H9 (cell line): ENCODE measurements around the gene RPS21. TPM values are rescaled to one million over a fixed set of nuclear protein-coding genes. Genes with fewer than 3 reads are reported as not detected.

Source experiments
- DNase-seq: peaks from one replicate; pipeline ENCODE4 v3.0.0-alpha.2; 2017
- H2AFZ ChIP-seq: one replicate; pipeline ENCODE4 v1.6.1; 2013; ENCODE audit warnings: mild to moderate bottlenecking, low read length, control low read depth, moderate library complexity
- H2AK5ac ChIP-seq: 2 replicates; pipeline ENCODE4 v1.6.1; 2013; ENCODE audit warnings: low read length, control low read depth, mixed read lengths; ENCODE audit not compliant: insufficient read length
- H2BK120ac ChIP-seq: one replicate; pipeline ENCODE4 v1.6.1; 2013; ENCODE audit warnings: low read depth, mild to moderate bottlenecking, low read length, control low read depth, inconsistent platforms; ENCODE audit not compliant: poor library complexity, severe bottlenecking
- H2BK12ac ChIP-seq: 2 replicates; pipeline ENCODE4 v1.6.1; 2013; ENCODE audit warnings: low read length, control low read depth, mixed read lengths, low read depth; ENCODE audit not compliant: insufficient read length
- H2BK15ac ChIP-seq: 2 replicates; pipeline ENCODE4 v1.6.1; 2013; ENCODE audit warnings: low read depth, low read length, control low read depth
- H2BK20ac ChIP-seq: one replicate; pipeline ENCODE4 v1.6.1; 2013; ENCODE audit warnings: low read depth, mild to moderate bottlenecking, low read length, control low read depth, inconsistent platforms; ENCODE audit not compliant: poor library complexity, severe bottlenecking
- H2BK5ac ChIP-seq: 2 replicates; pipeline ENCODE4 v1.6.1; 2013; ENCODE audit warnings: low read length, control low read depth, mixed read lengths; ENCODE audit not compliant: insufficient read length
- H3K14ac ChIP-seq: 2 replicates; pipeline ENCODE4 v1.6.1; 2013; ENCODE audit warnings: low read length, control low read depth; ENCODE audit not compliant: insufficient read depth
- H3K18ac ChIP-seq: 2 replicates; pipeline ENCODE4 v1.6.1; 2013; ENCODE audit warnings: low read depth, mild to moderate bottlenecking, mixed read lengths, low read length, control low read depth; ENCODE audit not compliant: insufficient read length
- H3K23ac ChIP-seq: 2 replicates; pipeline ENCODE4 v1.6.1; 2013; ENCODE audit warnings: low read length, control low read depth, mixed read lengths, low read depth; ENCODE audit not compliant: insufficient read length
- H3K23me2 ChIP-seq: 2 replicates; pipeline ENCODE4 v1.6.1; 2013; ENCODE audit warnings: low read depth, mild to moderate bottlenecking, mixed read lengths, low read length, control low read depth; ENCODE audit not compliant: insufficient read length, poor library complexity, severe bottlenecking
- H3K27ac ChIP-seq: 2 replicates; pipeline ENCODE4 v1.5.1; 2013; ENCODE audit warnings: low read length, control low read depth, mixed read lengths, low read depth; ENCODE audit not compliant: insufficient read length
- H3K27me3 ChIP-seq: 2 replicates; pipeline ENCODE4 v1.6.1; 2013; ENCODE audit warnings: low read length, control low read depth, inconsistent platforms; ENCODE audit not compliant: insufficient read depth
- H3K4ac ChIP-seq: 2 replicates; pipeline ENCODE4 v1.6.1; 2013; ENCODE audit warnings: low read depth, mild to moderate bottlenecking, control low read depth, inconsistent platforms, low read length, moderate library complexity
- H3K4me1 ChIP-seq: 2 replicates; pipeline ENCODE4 v1.6.1; 2013; ENCODE audit warnings: low read length, control low read depth, inconsistent platforms; ENCODE audit not compliant: insufficient read depth
- H3K4me2 ChIP-seq: 2 replicates; pipeline ENCODE4 v1.6.1; 2013; ENCODE audit warnings: low read length, control low read depth, mixed read lengths; ENCODE audit not compliant: insufficient read length, insufficient read depth
- H3K56ac ChIP-seq: 2 replicates; pipeline ENCODE4 v1.6.1; 2013; ENCODE audit warnings: low read depth, mild to moderate bottlenecking, mixed read lengths, low read length, control low read depth; ENCODE audit not compliant: insufficient read length
- H3K79me1 ChIP-seq: 2 replicates; pipeline ENCODE4 v1.6.1; 2013; ENCODE audit warnings: low read depth, mild to moderate bottlenecking, moderate library complexity, low read length, control low read depth, inconsistent platforms; ENCODE audit not compliant: insufficient read depth, poor library complexity, severe bottlenecking
- H3K79me2 ChIP-seq: 2 replicates; pipeline ENCODE4 v1.6.1; 2013; ENCODE audit warnings: low read length, control low read depth, inconsistent platforms; ENCODE audit not compliant: insufficient read depth
- H3K9ac ChIP-seq: 2 replicates; pipeline ENCODE4 v1.6.1; 2013; ENCODE audit warnings: low read length, control low read depth, mixed read lengths; ENCODE audit not compliant: insufficient read length; ENCODE audit errors: extremely low read depth
- H3K9me3 ChIP-seq: one replicate; pipeline ENCODE4 v1.6.1; 2013; ENCODE audit warnings: low read depth, low read length, inconsistent platforms; ENCODE audit not compliant: control insufficient read depth
- H3T11ph ChIP-seq: one replicate; pipeline ENCODE4 v1.6.1; 2013; ENCODE audit warnings: mild to moderate bottlenecking, low read length, control low read depth, inconsistent platforms
- H4K20me1 ChIP-seq: one replicate; pipeline ENCODE4 v1.6.1; 2013; ENCODE audit not compliant: control insufficient read depth, insufficient read length, insufficient read depth
- H4K5ac ChIP-seq: 2 replicates; pipeline ENCODE4 v1.6.1; 2013; ENCODE audit warnings: low read depth, mild to moderate bottlenecking, mixed read lengths, low read length, control low read depth; ENCODE audit not compliant: insufficient read length
- H4K8ac ChIP-seq: replicated peaks from 2 replicates; pipeline ENCODE4 v1.6.1; 2013; ENCODE audit warnings: low read length, control low read depth, mixed read lengths, low read depth; ENCODE audit not compliant: insufficient read length
- H4K91ac ChIP-seq: 2 replicates; pipeline ENCODE4 v1.6.1; 2013; ENCODE audit warnings: low read depth, mild to moderate bottlenecking, moderate library complexity, mixed read lengths, low read length, control low read depth; ENCODE audit not compliant: insufficient read length
- H3K27ac Mint-ChIP-seq, 3 experiments: 2 replicates in 2 of 3; 3 replicates in 1 of 3; pipeline ENCODE4 v1.8.0; 2020 to 2021; ENCODE audit warnings: mixed read lengths in 3 of 3, mild to moderate bottlenecking in 1 of 3, moderate library complexity in 1 of 3
- H3K27me3 Mint-ChIP-seq: 2 replicates; pipeline ENCODE4 v1.8.0; 2021; ENCODE audit warnings: low read depth, mild to moderate bottlenecking, moderate library complexity, mixed read lengths
- H3K36me3 Mint-ChIP-seq, 3 experiments: 2 replicates in 2 of 3; 3 replicates in 1 of 3; pipeline ENCODE4 v1.8.0; 2020 to 2021; ENCODE audit warnings: low read depth in 3 of 3, mixed read lengths in 3 of 3; ENCODE audit not compliant: insufficient read depth in 1 of 3
- H3K4me1 Mint-ChIP-seq, 2 experiments: 2 replicates each; pipeline ENCODE4 v1.8.0; 2020; ENCODE audit warnings: mixed read lengths in 2 of 2
- H3K4me3 Mint-ChIP-seq, 2 experiments: 2 replicates in 1 of 2; 3 replicates in 1 of 2; pipeline ENCODE4 v1.8.0; 2020 to 2021; ENCODE audit warnings: mild to moderate bottlenecking in 2 of 2, mixed read lengths in 2 of 2, moderate library complexity in 1 of 2
- H3K9me3 Mint-ChIP-seq, 2 experiments: 2 replicates in 1 of 2; 3 replicates in 1 of 2; pipeline ENCODE4 v1.8.0; 2020; ENCODE audit warnings: mild to moderate bottlenecking in 2 of 2, mixed read lengths in 2 of 2, moderate library complexity in 1 of 2
- CTCF ChIP-seq: fragments of 200-600 bp; sonication (generic); conservative IDR thresholded peaks from 3 replicates; pipeline ENCODE4 v1.8.0; 2021; ENCODE audit warnings: antibody characterized with exemption, mild to moderate bottlenecking
- WGBS: extraction: QIAGEN DNeasy Blood & Tissue Kit; methylation state at CpG from one replicate; pipeline ENCODE4 v1.1.7; 2013; ENCODE audit warnings: missing lambda C conversion rate, low lambda C conversion rate, mixed read lengths; ENCODE audit not compliant: insufficient read length; ENCODE audit errors: extremely low coverage; 5-methylcytosine and 5-hydroxymethylcytosine counted together
- total RNA-seq: library from RNA; stranded (reverse); gene quantifications from 2 replicates; pipeline ENCODE4 v1.2.1, GENCODE V29; 2021

RPS21 gene
- total RNA-seq, 1 experiment from 2014 or later: 1,715 TPM

- H3K79me1 ChIP-seq: peaks cover 9% of the 10 kb centered on the region
- no peak overlapping the region for H3T11ph ChIP-seq
- Mint-ChIP-seq H3K4me1 (peaks cover 30 to 57% of the 10 kb centered on the region in 2 experiments), H3K27ac (peak overlapping the region; percentile 96 to 98 (median 97)), H3K4me3 (peak overlapping the region; percentile 47 to 63; a peak in 4 of 5 replicates), H3K27me3 (no peaks in the 10 kb centered on the region), H3K9me3 (no peaks in the 10 kb centered on the region), H3K36me3 (peaks cover 0 to 4% (median 2%) of the 10 kb centered on the region in 3 experiments; a peak in 4 of 7 replicates)
- no peak for TF ChIP-seq CTCF
- peaks cover 11% of the 10 kb centered on the region for H3K23me2 ChIP-seq
- no peak overlapping the region for H2BK120ac ChIP-seq
- no peak overlapping the region for H4K8ac ChIP-seq
- H2BK12ac ChIP-seq: peak overlapping the region; percentile 90
- H3K23ac ChIP-seq: no peak overlapping the region
- H2BK20ac ChIP-seq: no peak overlapping the region
- H2BK5ac ChIP-seq: no peak overlapping the region
- peak overlapping the region; percentile 4 for H4K5ac ChIP-seq
- no CpG with 5 or more reads among the region's 34 CpGs for WGBS
- DNase-seq: peak; percentile 96
- no peak overlapping the region for H3K56ac ChIP-seq
- peak overlapping the region; percentile 65 for H3K14ac ChIP-seq
- H3K4me2 ChIP-seq: no peak overlapping the region
- no peaks in the 10 kb centered on the region for H3K9me3 ChIP-seq
- H3K79me2 ChIP-seq: peaks cover 10% of the 10 kb centered on the region; the same call in 1 of the 2 replicates
- H3K4ac ChIP-seq: peak overlapping the region; percentile 75
- H4K91ac ChIP-seq: peak overlapping the region; percentile 99
- peak overlapping the region; percentile 73 for H3K18ac ChIP-seq
- H2BK15ac ChIP-seq: no peak overlapping the region
- no peak overlapping the region for H2AFZ ChIP-seq
- peak overlapping the region; percentile 44 for H2AK5ac ChIP-seq
- peaks cover 5% of the 10 kb centered on the region; the same call in 1 of the 2 replicates for H3K4me1 ChIP-seq
- H4K20me1 ChIP-seq: no peaks in the 10 kb centered on the region
- H3K27me3 ChIP-seq: no peaks in the 10 kb centered on the region
- H3K27ac ChIP-seq: peak overlapping the region; percentile 25
- H3K9ac ChIP-seq: no peak overlapping the region
Measured at GRCh38 chr20:62361799-62362589, 24.9 kb upstream of the RPS21 start.
